ENCODE measurements around the gene AMER3. TPM values are rescaled to one million over a fixed set of nuclear protein-coding genes. Genes with fewer than 3 reads are reported as not detected.

Gene AMER3
- total RNA-seq, 2 experiments from 2014 or later = not detected

GRCh38 chr2:130764035-130764820 lies 8.9 kb downstream of the AMER3 start:
- H3K9me2 ChIP-seq (ENCODE audit: insufficient read depth, low read length) = no peaks in the 10 kb centered on the region
- no TSS peak for BruUV-seq (replicated peaks)
- no peaks in the 10 kb centered on the region for H3K36me3 ChIP-seq (ENCODE audit: insufficient read depth, low read length)
- H4K20me1 ChIP-seq (ENCODE audit: insufficient read depth, low read length) = no peaks in the 10 kb centered on the region
- H3K4me3 ChIP-seq (ENCODE audit: low read depth, low read length, poor library complexity, severe bottlenecking) = no peak overlapping the region
- no peak overlapping the region for H2AFZ ChIP-seq (ENCODE audit: low read length)
- no peak for DNase-seq (ENCODE audit: low spot score)
- no peaks in the 10 kb centered on the region for H3K79me2 ChIP-seq (ENCODE audit: insufficient read depth, low read depth, low read length)
- ChIA-PET CTCF (ENCODE audit: unreplicated experiment) (no interaction called here), POLR2A (no interaction called here)
- H3K4me1 ChIP-seq (ENCODE audit: insufficient read depth, low read length, poor library complexity, severe bottlenecking) = no peaks in the 10 kb centered on the region
- H3K4me2 ChIP-seq (ENCODE audit: low read length) = no peak overlapping the region
- H3K9me3 ChIP-seq (ENCODE audit: low read length) = no peaks in the 10 kb centered on the region
- TF ChIP-seq EZH2phosphoT487 (IDR thresholded peaks at IDR 0.05; ENCODE audit: borderline replicate concordance, low read depth, low read length) = no peak
- TF ChIP-seq CTCF (conservative IDR thresholded peaks at IDR 0.05; ENCODE audit: low read length) = no peak
- intact Hi-C loops (cut with micrococcal nuclease; ENCODE audit: unreplicated experiment) = no loop called here
- H3K27ac ChIP-seq (ENCODE audit: low read depth, low read length, poor library complexity, severe bottlenecking) = no peak overlapping the region

GRCh38 chr2:130764821-130765115 lies 9.4 kb downstream of the AMER3 start:
- H3K9me2 ChIP-seq (ENCODE audit: insufficient read depth, low read length) = no peaks in the 10 kb centered on the region
- no peaks in the 10 kb centered on the region for H4K20me1 ChIP-seq (ENCODE audit: insufficient read depth, low read length)
- no peaks in the 10 kb centered on the region for H3K36me3 ChIP-seq (ENCODE audit: insufficient read depth, low read length)
- no peaks in the 10 kb centered on the region for H3K4me1 ChIP-seq (ENCODE audit: insufficient read depth, low read length, poor library complexity, severe bottlenecking)
- H3K9me3 ChIP-seq (ENCODE audit: low read length) = no peaks in the 10 kb centered on the region
- intact Hi-C loops (cut with micrococcal nuclease; ENCODE audit: unreplicated experiment) = no loop called here
- TF ChIP-seq CTCF (conservative IDR thresholded peaks at IDR 0.05; ENCODE audit: low read length) (no peak), EZH2phosphoT487 (IDR thresholded peaks at IDR 0.05; ENCODE audit: borderline replicate concordance, low read depth, low read length) (no peak)
- no peaks in the 10 kb centered on the region for H3K79me2 ChIP-seq (ENCODE audit: insufficient read depth, low read depth, low read length)
- no peak for DNase-seq (ENCODE audit: low spot score)
- H2AFZ ChIP-seq (ENCODE audit: low read length) = no peak overlapping the region
- ChIA-PET CTCF (ENCODE audit: unreplicated experiment) (no interaction called here), POLR2A (no interaction called here)
- no peak overlapping the region for H3K27ac ChIP-seq (ENCODE audit: low read depth, low read length, poor library complexity, severe bottlenecking)
- H3K4me3 ChIP-seq (ENCODE audit: low read depth, low read length, poor library complexity, severe bottlenecking) = no peak overlapping the region
- BruUV-seq (replicated peaks) = no TSS peak
- H3K4me2 ChIP-seq (ENCODE audit: low read length) = no peak overlapping the region

DNA sequence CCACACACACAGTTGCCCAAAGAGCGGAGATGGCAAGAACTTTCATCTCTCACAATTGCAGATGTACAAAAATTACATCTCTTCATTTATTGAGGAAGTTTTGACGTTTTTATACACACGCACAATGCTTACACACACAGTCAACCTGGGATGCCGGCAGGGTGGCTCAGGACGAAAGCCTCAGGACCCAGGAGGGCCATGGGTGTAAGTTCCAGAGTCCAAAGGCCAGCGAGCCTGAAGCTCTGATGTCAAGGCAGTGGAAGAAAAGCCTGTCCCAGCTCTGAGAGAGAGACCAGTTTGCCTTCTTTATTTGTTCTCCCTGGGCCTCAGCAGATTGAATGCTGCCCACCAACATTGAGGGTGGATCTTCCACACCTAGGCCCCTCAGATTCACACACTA lies 10.1 kb downstream of the AMER3 start:
- POLR2A ChIA-PET = no interaction called here
- Histone ChIP-seq H2AFZ (ENCODE audit: low read length) (no peak overlapping the region), H3K9me2 (ENCODE audit: insufficient read depth, low read length) (no peaks in the 10 kb centered on the region), H3K9me3 (ENCODE audit: low read length) (no peaks in the 10 kb centered on the region), H3K4me1 (ENCODE audit: insufficient read depth, low read length, poor library complexity, severe bottlenecking) (no peaks in the 10 kb centered on the region), H3K36me3 (ENCODE audit: insufficient read depth, low read length) (no peaks in the 10 kb centered on the region), H3K27ac (ENCODE audit: low read depth, low read length, poor library complexity, severe bottlenecking) (no peak overlapping the region), H4K20me1 (ENCODE audit: insufficient read depth, low read length) (no peaks in the 10 kb centered on the region), H3K4me2 (ENCODE audit: low read length) (no peak overlapping the region), H3K79me2 (ENCODE audit: insufficient read depth, low read depth, low read length) (no peaks in the 10 kb centered on the region), H3K4me3 (ENCODE audit: low read depth, low read length, poor library complexity, severe bottlenecking) (no peak overlapping the region)
- CTCF ChIA-PET (ENCODE audit: unreplicated experiment) = no interaction called here
- intact Hi-C loops (cut with micrococcal nuclease; ENCODE audit: unreplicated experiment) = no loop called here
- TF ChIP-seq EZH2phosphoT487 (IDR thresholded peaks at IDR 0.05; ENCODE audit: borderline replicate concordance, low read depth, low read length) (no peak), CTCF (conservative IDR thresholded peaks at IDR 0.05; ENCODE audit: low read length) (no peak)
- DNase-seq (ENCODE audit: low spot score) = no peak
- no TSS peak for BruUV-seq (replicated peaks)

Measured in OCI-LY7 (cell line).